CD4-positive, alpha-beta T cell treated with Interleukin-4 for 1 hour (primary cell): Measurements from ENCODE around the gene IGSF3.
"Not testable (repeated sequence)": the region's sequence is repeated elsewhere in the genome, so short reads cannot be mapped to it uniquely, and the experiment has no call there.

Source experiments
- DNase-seq, 2 donors: peaks; one replicate each; pipeline ENCODE4 v3.0.0-alpha.2; 2020 to 2022

Gene IGSF3

GRCh38 chr1:116627357-116627756 lies 40.2 kb downstream of the IGSF3 start:
- DNase-seq, result not testable (repeated sequence)

- DNase-seq, result not testable (repeated sequence)
Measured at GRCh38 chr1:116626915-116627314, 40.6 kb downstream of the IGSF3 start.

- not testable (repeated sequence) for DNase-seq
Measured at GRCh38 chr1:116625155-116625554, 42.4 kb downstream of the IGSF3 start.

GRCh38 chr1:116624040-116624439 lies 43.5 kb downstream of the IGSF3 start:
- no peak for DNase-seq

- not testable (repeated sequence) for DNase-seq
Measured at GRCh38 chr1:116622496-116622895, 45.0 kb downstream of the IGSF3 start.

GRCh38 chr1:116621756-116622155 lies 45.8 kb downstream of the IGSF3 start:
- DNase-seq, result not testable (repeated sequence)

- DNase-seq, result not testable (repeated sequence)
Measured at GRCh38 chr1:116620392-116620791, 47.1 kb downstream of the IGSF3 start.

GRCh38 chr1:116619106-116619505 lies 48.4 kb downstream of the IGSF3 start:
- not testable (repeated sequence) for DNase-seq

- not testable (repeated sequence) for DNase-seq
Measured at GRCh38 chr1:116617808-116618207, 49.7 kb downstream of the IGSF3 start.

- DNase-seq, result not testable (repeated sequence)
Measured at GRCh38 chr1:116613825-116614224, 53.7 kb downstream of the IGSF3 start.

GRCh38 chr1:116609801-116610371 lies 57.6 kb downstream of the IGSF3 start:
- not testable (repeated sequence) for DNase-seq

GRCh38 chr1:116608841-116609240 lies 58.7 kb downstream of the IGSF3 start:
- peak in 1 of 2 donors; percentile 23 for DNase-seq

GRCh38 chr1:116608151-116608550 lies 59.4 kb downstream of the IGSF3 start:
- not testable (repeated sequence) for DNase-seq

- not testable (repeated sequence) for DNase-seq
Measured at GRCh38 chr1:116607463-116607862, 60.1 kb downstream of the IGSF3 start.

GRCh38 chr1:116606067-116606466 lies 61.5 kb downstream of the IGSF3 start:
- DNase-seq, result peak; percentile 19 to 59

- DNase-seq, result no peak
Measured at GRCh38 chr1:116605315-116605714, 62.2 kb downstream of the IGSF3 start.

GRCh38 chr1:116604408-116604807 lies 63.1 kb downstream of the IGSF3 start:
- DNase-seq, result not testable (repeated sequence)

GRCh38 chr1:116603646-116604045 lies 63.9 kb downstream of the IGSF3 start:
- DNase-seq, result not testable (repeated sequence)

GRCh38 chr1:116599369-116599768 lies 68.2 kb downstream of the IGSF3 start:
- not testable (repeated sequence) for DNase-seq

- DNase-seq, result not testable (repeated sequence)
Measured at GRCh38 chr1:116598420-116599036, 69.0 kb downstream of the IGSF3 start.

GRCh38 chr1:116597388-116597787 lies 70.1 kb downstream of the IGSF3 start:
- not testable (repeated sequence) for DNase-seq

- DNase-seq, result not testable (repeated sequence)
Measured at GRCh38 chr1:116596742-116597307, 70.7 kb downstream of the IGSF3 start.

- peak; percentile 51 to 59 for DNase-seq
Measured at GRCh38 chr1:116595946-116596741, 71.4 kb downstream of the IGSF3 start.
